ENCODE data around the gene DCAF4L1.

GRCh38 chr4:41933997-41934503, 47.5 kb upstream of the DCAF4L1 start:
- TF ChIP-seq CTCF (IDR thresholded peaks at IDR 0.05), result no peak
- no peak for TF ChIP-seq EP300 (IDR thresholded peaks at IDR 0.05)

Data from tibial nerve (tissue), 4 donors.